GM12864 (cell line): ENCODE measurements around the gene NOTCH2.
A peak's percentile ranks its signal among the peaks of the same experiment; 100 is the strongest.
"Not testable (repeated sequence)": the region's sequence is repeated elsewhere in the genome, so short reads cannot be mapped to it uniquely, and the experiment has no call there.

ENCODE experiments used
- DNase-seq: peaks from one replicate; pipeline ENCODE4 v3.0.0-alpha.2; 2011; ENCODE audit warnings: low read depth
- H3K4me3 ChIP-seq: 2 replicates; pipeline ENCODE4 v1.5.1; 2011; ENCODE audit warnings: mild to moderate bottlenecking, low read depth, low read length, control low read depth

The NOTCH2 gene

DNA sequence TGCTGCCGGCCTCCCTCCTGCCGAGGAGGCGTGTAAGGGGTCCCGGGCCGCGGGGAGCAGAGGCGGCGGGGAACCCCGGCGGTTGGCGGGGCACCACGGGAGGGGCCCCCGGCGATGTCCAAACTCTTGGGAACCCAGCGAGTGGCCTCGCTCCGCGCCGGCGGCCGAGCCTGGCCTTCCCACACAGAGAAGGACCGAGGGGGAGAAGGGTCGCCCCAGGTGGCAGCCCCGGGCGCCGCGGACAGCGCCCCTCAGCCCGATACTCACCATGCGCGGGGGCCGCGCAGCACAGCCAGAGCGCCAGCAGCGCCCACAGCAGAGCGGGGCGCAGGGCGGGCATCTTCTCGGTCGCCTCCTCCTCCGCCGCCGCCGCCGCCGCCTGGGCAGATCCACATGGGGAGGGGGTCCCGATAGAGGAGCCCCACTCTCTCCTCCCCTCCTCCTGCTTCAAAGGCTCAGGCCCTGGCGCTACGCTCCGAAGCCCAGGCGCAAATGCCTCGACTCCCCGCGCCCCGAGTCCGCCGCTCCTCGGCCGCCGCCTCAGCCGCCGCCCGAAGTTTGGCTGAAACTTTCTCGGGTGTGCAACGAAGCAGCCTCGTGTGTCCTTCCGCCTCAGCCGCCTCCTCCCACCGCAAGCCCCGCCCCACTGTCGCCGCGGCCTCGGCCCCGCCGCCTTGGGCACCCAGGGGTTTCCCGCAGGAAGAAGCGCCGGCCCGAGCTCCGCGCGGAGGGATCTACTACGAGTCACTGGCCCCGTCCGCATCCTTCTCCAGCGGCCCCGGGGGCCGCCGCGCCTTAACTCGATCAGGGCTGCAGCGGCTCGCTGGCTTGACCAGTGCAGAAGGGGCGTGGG, at the start of gene NOTCH2:
NOTCH2 (minus strand) TSS at position 596 of the 853 bp plus-strand sequence; CDS start at position 340, 256 bp downstream.
- not testable (repeated sequence) for DNase-seq

DNA sequence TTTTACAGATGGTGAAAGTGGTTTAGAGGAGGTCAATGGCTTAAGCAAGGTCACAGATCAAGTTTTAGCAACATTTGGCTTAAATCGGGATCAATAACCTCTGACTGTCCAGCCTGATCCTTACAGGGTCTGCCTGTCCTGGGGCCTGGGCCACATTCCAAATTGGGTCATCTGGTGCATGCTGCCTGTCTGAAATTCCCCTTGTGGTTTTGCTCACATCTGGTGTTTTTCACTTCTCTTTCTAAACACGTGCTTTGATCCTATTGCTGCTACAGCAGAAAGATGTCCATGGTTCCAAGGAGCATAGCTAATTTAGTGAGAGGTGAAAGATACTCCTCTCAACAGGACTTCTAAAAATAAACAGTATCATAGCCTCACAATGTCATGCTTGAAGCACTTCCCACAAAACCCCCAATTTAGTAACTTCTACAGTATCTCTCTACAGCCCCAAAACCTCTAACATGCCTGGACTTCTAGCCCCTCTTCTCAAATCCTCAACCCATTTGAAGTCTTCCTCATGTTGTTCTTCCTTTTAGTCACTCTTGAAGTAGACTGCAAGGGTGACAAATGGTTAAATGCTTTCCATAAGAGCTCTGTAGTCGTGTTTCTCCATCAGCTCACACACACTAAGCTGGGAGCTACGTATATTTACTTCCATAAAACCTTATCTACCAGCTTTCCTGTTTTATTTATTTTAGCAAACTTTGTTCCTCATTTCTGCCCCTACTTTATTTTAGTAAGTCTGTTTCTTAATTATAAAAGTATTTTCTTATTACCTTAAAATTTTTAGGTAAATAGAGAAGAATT, 48.1 kb upstream of the NOTCH2 start:
- H3K4me3 ChIP-seq: not testable (repeated sequence)
- DNase-seq: peak; percentile 10

More for the DNA sequence above, at the start of gene NOTCH2:
- peak within 1 kb of the TSS; percentile 51 for H3K4me3 ChIP-seq

DNA sequence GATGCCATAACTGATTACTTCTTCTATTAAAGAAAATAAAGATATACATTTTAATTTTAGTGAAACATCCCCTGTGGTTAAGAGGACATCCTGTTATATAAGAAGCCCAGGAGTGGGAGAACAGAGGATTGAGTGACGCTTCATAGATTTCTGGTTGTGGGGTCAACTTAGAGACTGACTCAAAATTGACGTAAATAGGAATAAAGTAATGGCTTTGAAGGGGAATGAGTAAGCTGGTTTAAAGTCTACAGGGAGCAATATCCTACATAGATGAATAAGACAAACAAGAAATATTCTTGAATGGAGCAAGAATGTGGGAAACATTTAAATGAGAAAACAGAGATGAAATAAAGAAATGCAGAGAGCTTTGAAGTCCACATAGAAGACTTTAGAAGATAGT, 46.6 kb upstream of the NOTCH2 start:
- not testable (repeated sequence) for H3K4me3 ChIP-seq, DNase-seq

DNA sequence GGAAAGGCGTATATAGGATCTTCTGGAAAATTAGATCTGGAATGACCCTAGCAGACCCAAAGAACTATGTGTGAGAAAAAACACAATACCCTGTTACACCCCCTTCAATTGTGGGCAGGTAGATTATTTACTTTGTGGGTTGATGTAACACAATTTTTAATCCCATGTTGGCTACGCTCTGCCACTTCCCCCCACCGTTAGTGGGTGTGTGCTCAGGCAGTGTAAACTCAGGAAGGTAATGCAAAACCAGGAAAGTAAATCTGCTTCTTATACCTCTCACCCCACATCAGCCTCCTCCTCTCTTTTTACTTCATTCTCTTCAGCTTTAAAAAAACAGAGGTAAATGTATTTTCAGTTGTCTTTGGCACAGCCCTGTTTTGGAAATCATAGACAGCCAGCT, 43.7 kb upstream of the NOTCH2 start:
- DNase-seq, H3K4me3 ChIP-seq: not testable (repeated sequence)

DNA sequence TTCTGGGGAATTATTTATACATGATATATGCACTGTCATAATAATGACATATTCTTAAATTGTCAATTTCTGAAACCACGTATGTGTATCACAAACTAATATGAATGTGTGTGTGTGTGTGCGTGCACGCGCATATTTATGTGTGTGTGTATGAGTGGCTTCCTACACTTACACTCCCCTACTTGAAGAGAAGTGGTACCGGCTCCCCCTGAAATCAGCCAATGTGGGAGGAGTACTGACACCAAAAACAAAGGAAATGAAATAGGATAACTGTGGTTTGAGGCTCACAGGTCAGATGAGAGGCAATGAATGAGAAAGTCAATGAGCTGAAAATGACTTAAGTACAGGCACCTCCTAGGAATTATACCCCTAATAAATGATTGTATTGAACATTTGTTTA, 42.8 kb upstream of the NOTCH2 start:
- H3K4me3 ChIP-seq, DNase-seq: not testable (repeated sequence)

DNA sequence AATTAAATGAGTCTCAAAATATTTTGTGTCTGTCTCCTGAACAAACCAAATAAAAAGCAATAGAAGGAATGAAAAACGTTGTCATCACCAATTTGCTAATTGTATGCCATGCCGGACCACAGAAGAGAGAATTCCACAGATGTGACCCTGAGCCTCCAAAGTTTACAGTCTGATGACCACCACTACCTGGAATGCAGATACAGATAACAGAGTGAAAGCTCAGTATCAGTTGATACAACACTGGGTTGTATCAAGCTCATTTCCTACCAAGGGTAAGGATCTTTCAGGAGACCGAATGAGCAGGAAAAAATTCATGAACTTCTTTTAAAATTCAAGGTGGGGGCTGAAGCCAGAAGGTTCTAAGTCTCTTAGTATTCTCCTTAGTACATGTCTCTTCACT, 42.3 kb upstream of the NOTCH2 start:
- DNase-seq, H3K4me3 ChIP-seq: not testable (repeated sequence)

DNA sequence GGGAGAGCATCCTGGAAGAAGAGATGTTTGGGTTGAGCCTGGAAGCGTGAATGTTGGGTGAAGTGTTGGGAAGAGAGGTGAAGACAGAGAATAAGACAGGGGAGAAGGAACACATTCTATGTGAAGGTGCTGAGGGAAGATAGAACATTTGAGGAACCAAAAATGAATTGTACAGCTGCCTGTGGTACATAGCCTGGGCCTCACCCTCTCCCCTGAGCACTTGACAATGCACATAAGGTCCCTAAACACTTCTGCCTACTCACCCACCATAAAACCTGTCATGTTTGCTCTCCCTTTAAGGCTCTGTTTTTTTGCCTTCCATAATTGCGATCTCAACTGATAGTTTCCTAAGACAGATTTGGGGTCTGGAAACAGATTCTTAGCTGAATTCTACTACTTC, 41.5 kb upstream of the NOTCH2 start:
- not testable (repeated sequence) for H3K4me3 ChIP-seq, DNase-seq

DNA sequence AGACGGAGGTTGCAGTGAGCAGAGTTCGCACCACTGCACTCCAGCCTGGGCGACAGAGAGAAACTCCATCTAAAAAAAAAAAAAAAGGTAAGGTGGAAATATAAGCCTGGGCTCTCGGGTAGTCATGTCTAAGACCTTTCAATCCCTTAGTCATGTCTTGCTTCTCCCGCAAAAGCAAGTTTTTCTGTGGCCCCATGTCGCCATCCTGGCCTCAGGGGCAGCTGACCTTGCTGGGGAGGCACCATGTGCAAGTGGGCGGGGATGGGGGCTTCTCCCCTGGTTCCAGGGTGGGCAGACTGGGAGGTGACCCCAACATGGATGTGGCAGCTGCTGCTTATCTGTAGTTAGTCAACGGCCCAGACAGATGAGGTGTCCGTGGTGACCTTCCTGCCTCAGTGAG, 40.2 kb upstream of the NOTCH2 start:
- not testable (repeated sequence) for DNase-seq, H3K4me3 ChIP-seq

DNA sequence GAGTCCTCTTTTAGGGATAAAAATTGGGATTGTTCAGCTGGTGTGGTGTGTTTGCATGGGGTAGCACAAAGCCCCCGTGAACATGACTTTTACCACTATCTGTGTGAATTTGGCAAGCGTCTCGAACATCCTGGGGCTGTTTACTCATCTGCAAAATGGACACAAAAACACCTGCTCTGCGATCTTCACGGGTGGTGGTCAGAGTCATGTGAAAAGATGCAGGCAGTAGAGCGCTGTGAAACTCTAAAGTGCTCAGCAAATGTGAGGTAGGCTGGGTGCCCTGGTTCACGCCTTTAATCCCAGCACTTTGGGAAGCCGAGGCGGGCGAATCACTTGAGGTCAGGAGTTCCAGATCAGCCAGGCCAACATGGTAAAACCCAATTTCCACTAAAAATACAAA, 39.7 kb upstream of the NOTCH2 start:
- H3K4me3 ChIP-seq, DNase-seq: not testable (repeated sequence)

DNA sequence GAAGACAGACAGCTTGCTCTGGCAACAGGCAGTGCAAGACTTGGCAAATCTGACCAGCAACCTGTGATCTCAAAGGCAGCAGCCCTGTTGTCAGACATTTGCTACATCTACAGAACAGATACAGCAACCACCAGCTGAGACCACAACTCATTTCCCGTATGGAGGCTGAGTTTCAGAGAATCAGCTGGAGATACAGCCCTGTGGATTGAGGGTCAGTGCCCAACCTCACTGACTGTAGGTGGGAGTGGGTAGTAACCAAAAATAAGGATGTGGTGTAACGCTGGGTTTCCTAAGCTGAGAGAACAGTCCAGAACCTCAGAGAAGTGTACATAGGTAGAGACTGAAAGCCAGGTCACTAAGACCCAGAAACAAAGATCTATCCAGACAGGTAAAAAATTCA, 35.8 kb upstream of the NOTCH2 start:
- not testable (repeated sequence) for H3K4me3 ChIP-seq, DNase-seq

DNA sequence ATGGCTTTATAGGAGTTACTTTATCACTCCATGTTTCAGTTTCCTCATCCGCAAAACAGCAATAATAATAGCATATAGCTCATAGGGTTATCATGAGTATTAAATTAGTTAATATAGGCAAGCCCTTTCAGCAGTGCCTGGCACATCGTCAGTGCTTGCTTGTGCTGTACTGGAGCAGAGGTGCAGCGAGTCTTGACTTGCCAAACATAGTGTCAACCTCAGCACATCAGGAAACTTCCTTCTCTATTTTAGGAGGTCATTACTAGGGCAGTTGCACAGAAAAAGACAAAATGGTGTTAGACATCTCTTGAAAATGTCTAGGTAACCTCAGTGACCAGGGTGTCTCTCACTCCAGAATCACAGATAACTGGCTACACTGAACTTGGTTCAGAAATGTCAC, 34.3 kb upstream of the NOTCH2 start:
- not testable (repeated sequence) for H3K4me3 ChIP-seq, DNase-seq

DNA sequence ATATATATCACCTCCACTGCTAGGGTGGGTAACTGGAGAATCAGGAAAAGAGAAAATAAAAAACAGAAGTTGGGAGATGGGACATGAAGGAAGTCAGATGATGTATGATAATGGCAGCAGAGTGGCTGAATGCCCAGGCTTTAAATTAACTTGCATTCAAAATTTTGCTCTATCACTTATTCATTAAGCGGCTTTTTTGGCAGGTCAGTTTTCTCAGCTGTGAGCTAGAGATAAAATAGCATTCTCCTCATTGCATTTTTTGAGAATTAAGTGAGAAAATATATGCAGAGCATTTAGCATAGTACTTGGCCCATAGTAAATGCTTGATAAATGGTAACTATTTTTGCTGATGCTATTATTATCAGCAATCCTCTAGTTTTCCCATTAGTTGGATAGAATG, 32.1 kb upstream of the NOTCH2 start:
- DNase-seq, H3K4me3 ChIP-seq: not testable (repeated sequence)

DNA sequence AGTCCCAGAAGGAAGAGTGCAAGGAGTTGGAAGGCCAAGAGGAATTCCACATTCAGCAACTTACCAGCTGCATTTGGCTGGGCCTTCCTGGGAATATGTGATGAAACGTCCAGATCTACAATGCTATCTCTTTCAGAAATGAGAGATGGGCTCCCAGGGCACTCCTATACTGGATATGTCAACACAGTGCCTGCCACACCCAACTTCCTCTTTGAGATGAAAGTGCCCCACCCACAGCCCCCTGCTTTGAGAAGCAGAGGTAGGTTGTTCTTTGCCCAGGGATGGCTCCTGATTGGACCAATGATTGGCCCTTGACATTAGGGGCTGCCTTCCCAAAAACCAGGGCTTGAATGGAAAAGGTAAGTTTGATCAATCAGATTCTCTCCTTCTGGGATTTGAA, 31.1 kb upstream of the NOTCH2 start:
- DNase-seq: not testable (repeated sequence)

DNA sequence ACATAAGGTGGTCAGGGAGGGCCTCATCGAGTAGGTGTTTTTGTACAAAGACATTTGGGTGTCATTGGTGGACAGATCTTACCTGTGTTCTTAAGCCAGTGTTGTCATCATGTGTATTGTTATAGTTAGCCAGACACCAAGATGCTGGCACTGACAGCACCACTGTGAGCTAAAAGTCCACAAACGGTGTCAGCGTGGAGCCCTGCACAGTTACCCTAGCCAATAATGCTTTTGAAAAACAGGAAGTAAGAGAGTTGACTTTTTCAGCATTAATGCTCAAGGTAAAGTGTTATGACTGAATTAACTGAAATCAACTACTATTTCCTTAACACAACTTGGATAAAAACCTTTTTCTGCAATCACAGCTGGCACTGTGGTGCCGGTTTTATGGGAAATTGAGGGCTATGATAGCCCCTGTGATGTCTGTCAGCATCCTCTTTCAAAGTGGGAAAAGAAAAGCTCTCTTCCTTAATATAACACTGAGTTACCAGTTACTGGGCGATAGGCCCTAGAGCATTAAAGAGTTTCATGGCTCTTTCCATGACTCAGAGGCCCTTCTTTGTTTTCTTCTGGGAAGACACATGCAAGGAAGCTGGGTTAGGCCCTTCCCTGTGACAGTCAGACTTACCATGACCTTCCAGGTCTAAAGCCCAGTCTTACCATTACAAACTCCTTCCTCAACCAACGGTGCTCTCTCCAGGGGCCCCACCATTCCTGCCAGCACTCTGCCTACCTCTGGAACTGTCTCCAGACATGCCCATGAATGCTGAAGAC, 29.7 kb upstream of the NOTCH2 start:
- not testable (repeated sequence) for DNase-seq

More for the DNA sequence above, 31.1 kb upstream of the NOTCH2 start:
- not testable (repeated sequence) for H3K4me3 ChIP-seq

DNA sequence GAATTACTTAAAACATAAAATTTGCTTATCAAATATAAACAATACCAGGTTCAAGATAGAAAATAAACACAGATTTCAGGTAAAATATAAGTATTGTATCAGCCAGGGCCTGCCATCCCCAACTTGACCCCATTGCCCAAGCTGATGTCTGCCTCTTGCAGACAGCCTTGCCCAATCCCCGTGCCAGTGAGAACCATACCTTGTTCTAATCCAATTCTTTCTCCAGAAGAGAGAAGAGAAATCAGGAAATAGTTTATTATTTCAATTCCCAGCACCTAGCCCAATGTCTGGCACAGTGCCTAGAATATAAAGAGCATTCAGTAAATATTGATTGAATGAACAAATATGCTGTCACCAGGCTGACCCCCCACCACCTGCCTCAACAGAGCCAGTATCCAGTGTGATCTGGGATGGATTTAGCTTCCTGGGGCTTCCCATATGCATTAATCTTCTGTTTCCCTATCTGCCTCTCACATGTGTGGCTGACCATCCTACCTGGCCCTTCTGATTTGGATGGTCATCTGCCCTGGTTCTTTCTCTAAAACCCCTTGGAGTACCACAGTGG, 27.6 kb upstream of the NOTCH2 start:
- DNase-seq, H3K4me3 ChIP-seq: not testable (repeated sequence)

More for the DNA sequence above, 29.7 kb upstream of the NOTCH2 start:
- H3K4me3 ChIP-seq: not testable (repeated sequence)

DNA sequence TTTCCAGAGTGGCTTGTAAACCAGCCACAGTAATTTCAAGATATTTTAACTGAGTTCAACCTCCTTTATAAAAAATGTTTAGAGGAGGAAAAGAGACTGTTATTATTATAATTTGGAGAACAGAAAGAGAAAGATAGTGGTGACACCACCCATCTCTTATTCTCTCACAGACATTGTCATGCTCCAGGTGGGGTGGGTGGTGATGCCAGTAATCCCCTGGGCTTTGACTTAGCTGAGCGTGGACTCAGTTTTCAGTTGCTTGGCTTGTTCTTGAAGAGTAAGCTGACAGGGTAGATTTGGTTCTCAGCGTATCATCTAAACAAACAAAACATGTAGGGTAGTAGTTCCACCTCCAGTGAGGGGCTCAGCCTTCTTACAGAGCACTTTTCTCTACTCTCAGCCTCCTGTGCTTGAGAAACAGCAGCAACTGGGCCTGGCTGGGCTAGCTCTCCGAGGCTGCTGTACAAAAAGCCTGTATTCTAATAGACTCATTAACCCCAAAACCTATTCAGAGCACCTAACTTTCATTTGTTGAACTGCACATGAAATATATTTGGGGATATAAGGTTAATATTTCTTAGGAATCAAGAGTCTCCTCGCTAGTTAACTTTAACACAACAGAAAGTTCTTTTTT, 24.2 kb upstream of the NOTCH2 start:
- not testable (repeated sequence) for H3K4me3 ChIP-seq, DNase-seq

DNA sequence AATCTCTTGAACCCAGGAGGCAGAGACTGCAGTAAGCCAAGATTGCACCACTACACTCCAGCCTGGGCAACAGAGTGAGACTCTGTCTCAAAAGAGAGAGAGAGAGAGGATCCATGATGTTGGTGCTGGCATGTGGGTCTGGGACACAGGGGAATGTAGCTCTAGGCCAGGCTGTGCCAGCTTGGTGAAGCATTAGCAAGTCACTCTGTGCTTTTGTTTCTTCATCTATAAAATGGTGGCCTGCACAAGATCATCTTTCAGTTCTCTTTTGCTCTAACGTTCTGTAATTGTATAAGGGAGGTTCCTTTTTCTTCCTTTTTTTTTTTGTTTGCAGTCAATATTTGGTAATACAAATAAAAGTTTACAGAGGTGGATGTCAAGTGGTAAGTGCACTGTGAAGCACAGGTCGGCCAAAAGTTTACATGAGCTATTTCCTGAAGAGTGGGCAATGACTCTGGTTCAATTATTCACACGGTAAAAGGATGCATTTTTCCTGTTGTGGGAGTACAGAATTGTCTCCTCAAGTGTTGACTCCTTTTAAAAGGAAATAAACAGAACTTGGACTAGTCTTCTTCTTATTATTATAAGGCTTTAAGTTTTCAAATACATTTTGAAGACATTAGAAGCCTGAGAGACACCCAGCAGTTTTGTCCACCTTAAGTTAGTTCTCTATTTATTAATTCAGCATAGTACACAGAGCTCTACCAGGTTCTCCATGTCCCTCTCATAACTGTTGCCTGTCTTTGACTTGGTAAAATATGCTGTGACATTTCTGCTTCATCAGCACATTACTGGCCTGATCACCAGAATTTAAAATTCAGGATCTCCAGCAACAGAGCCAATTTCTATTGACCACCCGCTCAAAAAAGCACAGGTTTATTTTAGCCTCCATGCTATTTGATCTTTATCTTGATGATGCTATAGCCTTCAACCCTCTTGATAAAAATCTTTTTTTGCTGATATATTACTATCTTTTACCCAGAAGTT, 23.1 kb upstream of the NOTCH2 start:
- not testable (repeated sequence) for H3K4me3 ChIP-seq, DNase-seq
